NCI-H345 treated with DMSO at 0.1 percent for 48 hours (cell line): ENCODE data around the gene SPINK9.

Experiments
- DNase-seq: peaks from one replicate; lab custom pipeline; 2025; ENCODE audit not compliant: unreplicated experiment; lab: John Stamatoyannopoulos, UW

The SPINK9 gene

DNA sequence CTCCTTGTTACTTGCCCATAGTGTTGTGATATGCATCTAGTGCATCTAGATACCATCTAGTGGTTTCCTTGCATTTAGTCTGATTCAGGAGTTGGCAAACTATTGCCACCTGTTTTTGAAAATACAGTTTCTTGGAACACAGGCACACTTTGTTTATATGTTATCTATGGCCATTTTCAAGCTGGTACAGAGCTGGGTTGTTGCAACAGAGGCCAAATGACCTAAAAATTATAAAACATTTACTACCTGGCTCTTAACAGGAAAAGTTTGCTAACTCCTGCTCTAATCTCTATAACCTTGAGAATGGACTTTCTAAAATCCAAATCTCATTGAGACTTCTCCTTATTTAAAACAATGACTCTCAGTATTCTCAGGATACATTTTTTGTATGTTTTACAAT is 29.0 kb downstream of the SPINK9 start:
- DNase-seq, result no peak

DNA sequence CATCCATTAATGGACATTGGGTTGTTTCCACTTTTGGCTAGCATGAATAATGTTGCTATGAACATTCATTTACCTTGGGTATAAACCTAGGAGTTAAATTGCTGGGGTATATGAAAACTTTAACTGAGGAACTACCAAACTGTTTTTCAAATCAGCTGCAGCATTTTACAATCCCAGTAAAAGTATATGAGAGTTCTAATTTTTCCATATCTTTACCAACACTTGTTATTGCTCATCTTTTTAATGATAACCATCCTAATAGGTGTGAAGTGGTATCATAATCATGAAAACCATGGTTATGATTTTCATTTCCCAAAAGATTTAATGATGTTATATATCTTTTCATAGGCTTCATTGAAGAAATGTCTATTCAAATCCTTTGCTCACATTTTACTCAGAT is 32.9 kb downstream of the SPINK9 start:
- no peak for DNase-seq

DNA sequence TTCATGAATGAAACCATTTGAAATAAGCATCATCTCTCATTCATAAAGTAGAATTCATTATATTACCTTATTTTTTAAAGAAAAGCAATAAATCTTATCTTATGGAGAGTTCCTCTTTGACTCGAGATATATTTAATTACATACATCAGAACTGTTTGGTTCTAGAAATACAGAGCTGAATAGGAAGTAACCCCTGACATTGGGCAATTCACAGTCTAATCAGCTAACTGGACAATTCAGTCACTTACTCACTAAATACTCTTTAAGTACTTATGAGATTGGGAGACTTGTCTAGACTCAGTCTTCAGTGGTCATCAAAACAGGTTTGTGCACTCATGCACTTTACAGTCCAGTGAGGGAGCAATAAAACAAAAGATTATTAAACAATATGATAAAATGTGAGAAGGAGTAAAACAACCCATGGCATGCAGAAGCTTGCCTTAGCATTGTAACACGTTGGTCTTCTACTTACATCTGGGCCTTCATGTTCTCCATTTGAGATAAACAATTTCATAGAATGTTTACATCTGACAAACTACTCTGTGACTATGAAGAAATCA is 36.9 kb downstream of the SPINK9 start:
- DNase-seq, result no peak

DNA sequence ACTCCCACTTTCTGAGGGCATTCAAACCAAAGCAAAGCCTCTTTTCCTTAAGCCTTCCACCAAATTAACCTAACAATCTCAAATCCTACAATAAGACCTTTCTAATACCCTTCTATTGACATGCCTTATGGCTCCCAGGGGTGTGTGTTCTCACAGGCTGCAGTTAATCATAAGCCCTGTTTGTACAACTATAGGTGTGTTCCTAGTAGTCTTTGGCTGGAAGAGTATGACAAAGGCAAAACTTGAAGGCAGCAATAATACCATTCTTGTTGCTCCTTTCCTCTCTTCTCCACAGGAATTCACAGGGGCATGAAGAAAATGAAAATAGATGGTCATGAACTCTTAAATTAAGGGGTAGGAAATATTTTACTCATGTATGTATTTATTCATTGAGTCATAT is 37.5 kb downstream of the SPINK9 start:
- DNase-seq, result no peak

DNA sequence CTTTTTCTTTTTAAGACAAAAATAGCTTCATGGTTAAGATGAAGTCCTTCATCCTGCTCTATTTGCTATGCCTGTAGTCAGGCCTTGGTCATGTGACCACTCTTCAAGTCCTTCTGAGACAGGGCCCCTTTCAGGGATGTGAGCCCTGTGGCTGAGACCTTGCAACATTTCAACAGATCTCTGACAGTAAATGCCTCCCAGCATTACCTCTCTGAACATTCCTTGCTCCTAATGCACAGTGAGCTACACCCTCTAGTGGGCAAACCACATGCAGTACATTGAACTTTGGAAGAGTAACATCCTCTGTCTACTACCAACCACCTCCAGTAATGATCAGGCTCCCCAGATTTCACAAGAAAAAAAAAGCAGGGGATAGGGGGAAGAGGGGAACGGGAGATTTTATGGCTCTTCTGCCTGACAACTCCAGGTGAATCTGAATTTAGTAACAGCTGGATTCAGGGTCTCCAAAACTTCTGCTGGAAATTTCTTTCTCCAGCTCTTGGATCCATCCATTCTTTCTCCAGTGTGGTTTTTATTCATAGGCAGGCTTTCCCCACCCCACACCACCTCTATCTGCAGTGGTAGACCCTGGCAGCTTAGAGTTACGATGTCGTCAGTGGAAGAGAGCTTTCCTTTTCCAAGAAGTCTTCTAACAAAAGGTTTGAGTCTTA is 39.5 kb downstream of the SPINK9 start:
- DNase-seq, result peak; percentile 14

DNA sequence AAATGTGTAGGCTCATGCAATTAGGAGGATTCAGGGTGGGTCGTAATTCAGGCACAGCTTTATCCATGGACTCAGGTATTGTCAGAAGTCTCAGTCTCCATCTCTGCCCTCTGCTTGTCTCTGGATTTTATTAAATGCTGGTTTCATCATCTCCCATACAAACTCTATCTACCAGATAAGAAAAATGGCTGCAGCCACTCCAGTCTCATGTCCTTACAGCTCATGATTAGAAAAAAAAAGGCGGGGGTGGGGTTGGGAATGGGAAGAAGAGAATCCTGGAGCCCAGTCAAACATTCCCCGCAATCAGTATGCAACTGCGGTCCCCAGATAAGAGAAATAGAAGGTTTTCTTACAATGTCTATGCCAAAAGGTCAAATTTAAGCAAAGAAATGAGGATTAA is 40.8 kb downstream of the SPINK9 start:
- DNase-seq, result no peak

DNA sequence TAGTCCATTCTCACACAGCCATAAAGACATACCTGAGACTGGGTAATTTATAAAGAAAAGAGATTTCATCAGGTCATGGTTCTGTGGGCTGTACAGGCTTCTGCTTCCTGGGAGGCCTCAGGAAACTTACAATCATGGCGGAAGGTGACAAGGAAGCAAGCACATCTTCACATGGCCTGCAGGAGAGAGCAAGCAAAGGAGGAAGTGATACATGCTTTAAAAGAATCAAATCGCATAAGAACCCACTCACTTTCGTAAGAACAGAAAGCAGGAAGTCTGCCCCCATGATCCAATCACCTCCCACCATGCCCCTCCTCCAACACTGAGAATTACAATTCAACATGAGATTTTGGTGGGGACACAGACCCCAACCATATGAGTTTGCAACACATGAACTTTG is 43.3 kb downstream of the SPINK9 start:
- no peak for DNase-seq

DNA sequence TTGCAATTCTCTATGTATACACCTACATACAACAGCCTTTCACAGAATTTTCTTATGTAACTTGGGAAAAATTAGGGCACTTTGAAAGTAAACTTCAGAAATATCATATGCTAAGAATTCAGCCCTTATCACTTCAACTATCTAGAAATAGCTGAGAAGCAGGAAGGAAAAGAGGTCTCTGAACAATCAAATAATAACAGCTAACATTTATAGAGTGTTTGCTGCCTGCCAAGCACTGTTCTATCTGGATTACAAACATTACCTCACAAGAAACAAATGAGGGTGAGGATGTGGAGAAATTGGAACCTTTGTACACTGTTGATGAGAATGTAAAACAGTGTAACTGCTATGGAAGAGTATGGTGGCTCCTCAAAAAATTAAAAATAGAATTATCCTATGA is 44.0 kb downstream of the SPINK9 start:
- no peak for DNase-seq

DNA sequence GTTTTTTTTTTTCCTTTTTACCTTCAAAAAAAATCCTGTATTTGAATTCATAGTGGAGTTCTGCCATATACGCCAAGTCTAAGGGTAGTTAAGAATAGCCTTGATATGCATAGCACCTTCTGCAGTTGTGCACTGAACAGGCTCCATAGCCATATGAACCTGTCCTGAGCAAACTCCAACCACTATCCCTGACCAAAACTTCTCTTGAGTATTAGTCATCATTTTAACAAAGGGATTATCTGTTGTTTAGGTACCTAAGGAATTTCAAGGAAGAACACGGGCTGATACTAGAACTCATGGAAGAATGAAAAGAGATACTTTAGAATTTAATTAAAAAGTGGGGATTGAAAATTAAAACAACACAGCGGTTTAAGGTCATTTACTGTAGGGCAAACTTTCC is 46.5 kb downstream of the SPINK9 start:
- DNase-seq, result no peak

DNA sequence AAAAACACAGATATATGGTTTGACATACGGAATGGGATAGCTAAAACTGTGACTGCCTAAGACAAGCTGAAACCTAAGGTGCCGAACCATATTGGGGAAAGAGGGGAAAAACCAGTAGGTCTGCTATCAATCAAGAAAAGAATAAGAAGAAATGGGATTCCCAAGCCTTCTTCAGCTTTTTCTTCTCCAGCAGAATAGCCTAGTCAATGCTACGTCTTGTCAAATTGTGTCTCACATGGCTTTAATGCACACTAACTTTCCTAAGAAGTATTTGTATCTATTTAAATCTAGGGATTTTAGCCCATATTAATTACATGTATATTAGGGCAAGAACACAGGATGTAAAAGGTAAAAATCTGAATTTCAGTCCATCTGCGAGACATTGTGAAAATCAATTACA is 47.6 kb downstream of the SPINK9 start:
- no peak for DNase-seq

DNA sequence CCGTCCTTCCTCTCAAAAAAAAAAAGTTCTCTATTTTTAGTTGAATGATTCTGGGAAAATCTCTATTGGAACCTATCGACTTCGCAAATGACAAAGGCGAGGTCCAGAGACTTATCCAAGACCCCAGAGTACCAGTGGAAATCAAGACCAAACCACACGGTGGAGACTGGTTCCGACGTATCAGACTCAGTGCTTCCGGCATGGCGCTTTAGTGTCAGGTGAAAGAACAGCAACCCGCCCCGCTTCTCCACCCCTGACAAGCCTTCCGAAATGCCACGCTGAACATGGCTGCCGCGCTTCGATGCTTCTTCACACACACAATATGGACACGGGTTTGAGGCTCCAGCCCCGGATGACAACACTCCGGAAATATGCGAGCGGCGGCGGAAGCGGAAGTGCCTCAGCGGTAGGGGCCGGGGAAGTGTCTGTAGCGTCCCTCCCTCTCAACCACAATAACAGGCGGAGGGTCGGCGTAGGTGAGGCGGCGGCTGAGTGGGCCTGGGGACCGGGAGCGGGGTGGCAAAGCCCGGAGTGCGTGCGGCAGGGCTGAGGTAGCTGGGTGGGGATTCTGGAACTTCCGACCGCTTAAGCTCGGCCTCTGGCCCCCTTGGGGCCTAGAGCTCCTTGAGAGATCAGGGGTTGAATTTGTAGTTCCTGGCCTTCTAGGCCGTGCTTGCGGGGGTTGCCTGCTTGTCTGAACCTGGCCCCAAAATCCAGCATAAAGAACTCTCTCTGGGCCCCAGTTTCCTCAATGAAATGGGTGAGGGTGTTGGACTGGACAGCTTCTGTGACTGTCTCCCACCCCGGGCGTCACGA is 48.4 kb downstream of the SPINK9 start, which contains the start of gene FBXO38:
FBXO38 (plus strand) TSS at position 395 of the 816 bp plus-strand sequence. CDS start 10,819 bp downstream, outside the sequence.
- DNase-seq, result peak; percentile 97

DNA sequence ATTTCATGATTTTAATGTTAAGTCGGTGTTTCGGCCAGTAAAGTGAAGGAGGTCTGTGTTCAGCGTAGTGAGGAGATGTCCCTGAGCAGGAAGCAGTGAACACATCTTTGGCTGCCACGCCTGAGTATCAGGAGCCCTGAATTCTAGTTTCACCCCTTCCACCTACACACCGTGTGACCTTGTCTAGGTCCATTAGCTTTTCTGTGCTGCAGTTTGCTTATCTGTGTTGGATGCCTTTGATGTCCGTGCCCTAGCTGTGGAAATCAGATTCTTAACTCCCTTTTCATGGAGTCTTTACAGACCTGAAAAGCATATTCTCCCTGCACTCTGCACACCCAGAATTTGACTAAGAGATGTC is 49.0 kb downstream of the SPINK9 start:
- DNase-seq, result no peak

DNA sequence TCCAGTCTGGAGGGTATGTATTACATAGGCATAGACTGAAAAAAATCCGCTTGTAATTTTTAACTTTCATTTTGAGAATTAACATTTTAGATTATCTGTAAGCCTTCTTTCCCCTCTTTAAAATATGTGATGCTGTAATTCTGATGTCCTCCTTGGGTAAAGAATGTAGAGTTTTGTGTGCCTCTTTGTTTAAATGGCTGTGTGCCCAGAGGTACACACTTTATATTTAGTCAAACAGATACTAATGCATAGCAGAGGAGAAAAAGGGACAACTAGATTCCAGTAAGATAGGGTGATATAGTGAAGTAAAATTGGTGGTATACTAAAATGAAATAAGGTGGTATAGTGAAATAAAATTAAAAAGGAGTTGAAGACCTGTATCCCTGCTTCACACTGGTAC is 49.7 kb downstream of the SPINK9 start:
- DNase-seq, result no peak

DNA sequence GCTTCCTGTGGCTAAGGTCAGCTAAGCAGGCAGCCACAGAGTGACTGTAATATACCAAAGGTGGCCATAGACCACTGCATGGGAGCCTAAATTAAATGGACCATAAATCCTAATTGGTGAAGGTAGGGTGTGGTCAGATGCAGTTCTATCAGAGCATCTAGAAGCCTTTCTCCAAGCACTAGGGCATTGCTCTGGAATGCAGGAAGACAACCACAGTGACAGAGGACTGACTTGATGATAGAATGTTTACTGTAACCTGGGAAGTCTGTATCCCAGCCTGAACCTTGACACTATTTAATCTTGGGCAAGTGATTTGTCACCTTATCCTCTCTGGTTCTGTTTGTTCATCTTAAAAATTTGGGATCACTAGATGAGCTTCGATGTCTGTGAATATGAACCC is 50.7 kb downstream of the SPINK9 start:
- no peak for DNase-seq

DNA sequence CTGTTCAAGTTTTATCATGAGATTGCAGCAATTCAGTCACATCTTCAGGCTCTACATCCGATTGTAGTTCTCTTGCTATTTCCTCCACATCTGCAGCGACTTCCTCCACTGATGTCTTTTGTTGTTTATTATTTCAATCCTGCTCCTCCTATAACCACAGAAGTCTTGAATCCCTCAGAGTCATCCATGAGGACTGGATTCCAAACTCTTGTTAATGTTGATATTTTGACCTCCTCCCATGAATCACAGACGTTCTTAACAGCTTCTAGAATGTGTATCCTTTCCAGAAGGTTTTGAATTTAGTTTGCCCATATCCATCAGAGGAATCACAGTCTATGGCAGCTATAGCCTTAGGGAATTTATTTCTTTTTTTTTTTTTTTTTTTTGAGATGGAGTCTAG is 52.0 kb downstream of the SPINK9 start:
- DNase-seq, result no peak

DNA sequence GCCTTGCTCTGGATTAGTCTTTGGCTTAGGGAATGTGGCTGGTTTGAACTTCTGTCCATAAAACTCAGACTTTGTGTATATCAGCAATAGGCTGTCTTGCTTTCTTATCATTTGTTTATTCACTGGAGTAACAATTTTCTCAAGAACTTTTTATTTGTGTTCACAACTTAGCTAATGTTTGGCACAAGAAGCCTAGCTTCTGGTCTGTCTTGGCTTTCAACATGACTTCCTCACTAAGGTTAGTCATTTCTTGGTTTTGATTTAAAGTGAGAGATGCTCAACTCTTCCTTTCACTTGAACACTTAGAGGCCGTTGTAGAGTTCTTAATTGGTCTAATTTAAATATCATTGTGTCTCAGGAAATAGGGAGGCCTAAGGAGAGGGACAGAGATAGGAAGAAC is 53.3 kb downstream of the SPINK9 start:
- DNase-seq, result no peak
